Skeletal muscle cell (primary cell): ENCODE data around the gene PLEKHO2.
A peak's percentile ranks its signal among the peaks of the same experiment; 100 is the strongest.

Experiments
- DNase-seq: peaks from one replicate; pipeline ENCODE4 v3.0.0-alpha.2; 2010; ENCODE audit warnings: low read depth
- H3K4me3 ChIP-seq: 2 replicates; pipeline ENCODE4 v1.5.1; 2011; ENCODE audit warnings: low read depth, mild to moderate bottlenecking, control low read depth, low read length, moderate library complexity

Gene PLEKHO2

GRCh38 chr15:64905119-64905831 lies 63.6 kb downstream of the PLEKHO2 start:
- peak overlapping the region; percentile 37 for H3K4me3 ChIP-seq
- no peak for DNase-seq

GRCh38 chr15:64905941-64906340 lies 64.2 kb downstream of the PLEKHO2 start:
- H3K4me3 ChIP-seq: no peak overlapping the region
- no peak for DNase-seq

GRCh38 chr15:64906402-64906801 lies 64.7 kb downstream of the PLEKHO2 start:
- H3K4me3 ChIP-seq: no peak overlapping the region
- no peak for DNase-seq

GRCh38 chr15:64907991-64908390 lies 66.3 kb downstream of the PLEKHO2 start:
- H3K4me3 ChIP-seq: no peak overlapping the region
- no peak for DNase-seq

- no peak for DNase-seq
- no peak overlapping the region for H3K4me3 ChIP-seq
These were observed 67.8 kb downstream of the PLEKHO2 start for GRCh38 chr15:64909546-64909945.

GRCh38 chr15:64911311-64912186 lies 69.8 kb downstream of the PLEKHO2 start, which contains the start of gene ANKDD1A:
ANKDD1A (plus strand) TSS chr15:64911902; CDS start chr15:64911931, 29 bp downstream.
- no peak for DNase-seq
- peak within 1 kb of the TSS; percentile 60 for H3K4me3 ChIP-seq

- H3K4me3 ChIP-seq: peak overlapping the region; percentile 60
- no peak for DNase-seq
These were observed 70.9 kb downstream of the PLEKHO2 start for GRCh38 chr15:64912379-64913325.

- H3K4me3 ChIP-seq: no peak overlapping the region
- no peak for DNase-seq
These were observed 74.0 kb downstream of the PLEKHO2 start for GRCh38 chr15:64915518-64916227.

GRCh38 chr15:64916365-64916764 lies 74.7 kb downstream of the PLEKHO2 start:
- no peak for DNase-seq
- H3K4me3 ChIP-seq: no peak overlapping the region

- H3K4me3 ChIP-seq: no peak overlapping the region
- DNase-seq: no peak
These were observed 75.5 kb downstream of the PLEKHO2 start for GRCh38 chr15:64917211-64917610.
